ENCODE results near the gene DAW1. TPM values are rescaled to one million over a fixed set of nuclear protein-coding genes. Genes with fewer than 3 reads are reported as not detected.

DAW1 gene
- polyA plus RNA-seq, 1 donor (not counting 4 experiments of a cell fraction or from before 2014, with no cell fraction given), result 0.24 TPM

DNA sequence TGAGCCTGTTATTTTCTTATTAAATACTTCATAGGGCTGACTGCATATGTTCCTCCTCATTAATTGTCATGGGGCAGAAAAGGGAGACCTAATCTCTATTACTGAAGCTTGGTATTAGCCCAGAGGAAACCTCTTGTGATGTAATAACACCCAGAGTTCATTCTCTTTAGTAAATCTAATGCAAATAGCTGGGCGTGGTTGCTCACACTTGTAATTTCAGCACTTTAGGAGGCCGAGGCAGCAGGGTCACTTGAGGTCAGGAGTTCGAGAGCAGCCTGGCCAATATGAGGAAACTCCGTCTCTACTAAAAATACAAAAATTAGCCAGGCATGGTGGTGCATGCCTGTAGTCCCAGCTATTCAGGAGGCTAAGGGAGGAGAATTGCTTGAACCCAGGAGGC, 14.7 kb downstream of the DAW1 start:
- FAIRE-seq (no peak), DNase-seq (ENCODE audit: low read depth, low spot score) (no peak)
- H3K36me3 ChIP-seq (ENCODE audit: control insufficient read depth in 2 of 2, extremely low read depth in 1 of 2, insufficient read depth in 2 of 2, low read length in 2 of 2), result no peaks in the 10 kb centered on the region
- H3K9ac ChIP-seq (ENCODE audit: control insufficient read depth, extremely low read depth, insufficient read depth, low read length), result no peak overlapping the region
- H3K79me2 ChIP-seq (ENCODE audit: control insufficient read depth, insufficient read depth, low read length), result no peaks in the 10 kb centered on the region
- dilution Hi-C loops (cut with MboI; ENCODE audit: extremely low pct_ligation_motif_present, low sequenced_read_pairs), result no loop called here
- H3K9me1 ChIP-seq (ENCODE audit: control insufficient read depth, extremely low read depth, insufficient read depth, low read length), result no peaks in the 10 kb centered on the region
- H3K27me3 ChIP-seq (ENCODE audit: control insufficient read depth, extremely low read depth, insufficient read depth, low read length), result no peaks in the 10 kb centered on the region
- H3K9me3 ChIP-seq (ENCODE audit: control insufficient read depth, low read depth, low read length), result no peaks in the 10 kb centered on the region
- no peak overlapping the region for H2AFZ ChIP-seq (ENCODE audit: control insufficient read depth, low read length)
- H3K4me1 ChIP-seq (ENCODE audit: control insufficient read depth, extremely low read depth, insufficient read depth, low read length), result peaks cover 9% of the 10 kb centered on the region
- TF ChIP-seq, protein P1, sequence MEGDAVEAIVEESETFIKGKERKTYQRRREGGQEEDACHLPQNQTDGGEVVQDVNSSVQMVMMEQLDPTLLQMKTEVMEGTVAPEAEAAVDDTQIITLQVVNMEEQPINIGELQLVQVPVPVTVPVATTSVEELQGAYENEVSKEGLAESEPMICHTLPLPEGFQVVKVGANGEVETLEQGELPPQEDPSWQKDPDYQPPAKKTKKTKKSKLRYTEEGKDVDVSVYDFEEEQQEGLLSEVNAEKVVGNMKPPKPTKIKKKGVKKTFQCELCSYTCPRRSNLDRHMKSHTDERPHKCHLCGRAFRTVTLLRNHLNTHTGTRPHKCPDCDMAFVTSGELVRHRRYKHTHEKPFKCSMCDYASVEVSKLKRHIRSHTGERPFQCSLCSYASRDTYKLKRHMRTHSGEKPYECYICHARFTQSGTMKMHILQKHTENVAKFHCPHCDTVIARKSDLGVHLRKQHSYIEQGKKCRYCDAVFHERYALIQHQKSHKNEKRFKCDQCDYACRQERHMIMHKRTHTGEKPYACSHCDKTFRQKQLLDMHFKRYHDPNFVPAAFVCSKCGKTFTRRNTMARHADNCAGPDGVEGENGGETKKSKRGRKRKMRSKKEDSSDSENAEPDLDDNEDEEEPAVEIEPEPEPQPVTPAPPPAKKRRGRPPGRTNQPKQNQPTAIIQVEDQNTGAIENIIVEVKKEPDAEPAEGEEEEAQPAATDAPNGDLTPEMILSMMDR (optimal IDR thresholded peaks at IDR 0.05 in 1 of 3, IDR thresholded peaks at IDR 0.05 in 1 of 3, conservative IDR thresholded peaks at IDR 0.05 in 1 of 3; ENCODE audit: extremely low read depth in 1 of 3, insufficient read depth in 2 of 3, low read length in 3 of 3), result no peak
- no peak for TF ChIP-seq EZH2 (IDR thresholded peaks at IDR 0.05; ENCODE audit: low read length)
- no peak overlapping the region for H3K27ac ChIP-seq (ENCODE audit: control insufficient read depth, insufficient read depth, low read length)
- no peak overlapping the region for H3K4me3 ChIP-seq (ENCODE audit: control insufficient read depth in 2 of 3, extremely low read depth in 1 of 3, insufficient read depth in 2 of 3, low read depth in 1 of 3, low read length in 3 of 3)
- H4K20me1 ChIP-seq (ENCODE audit: control insufficient read depth, extremely low read depth, insufficient read depth, low read length), result no peaks in the 10 kb centered on the region
- H3K4me2 ChIP-seq (ENCODE audit: control insufficient read depth, extremely low read depth, insufficient read depth, low read depth, low read length), result no peak overlapping the region

DNA sequence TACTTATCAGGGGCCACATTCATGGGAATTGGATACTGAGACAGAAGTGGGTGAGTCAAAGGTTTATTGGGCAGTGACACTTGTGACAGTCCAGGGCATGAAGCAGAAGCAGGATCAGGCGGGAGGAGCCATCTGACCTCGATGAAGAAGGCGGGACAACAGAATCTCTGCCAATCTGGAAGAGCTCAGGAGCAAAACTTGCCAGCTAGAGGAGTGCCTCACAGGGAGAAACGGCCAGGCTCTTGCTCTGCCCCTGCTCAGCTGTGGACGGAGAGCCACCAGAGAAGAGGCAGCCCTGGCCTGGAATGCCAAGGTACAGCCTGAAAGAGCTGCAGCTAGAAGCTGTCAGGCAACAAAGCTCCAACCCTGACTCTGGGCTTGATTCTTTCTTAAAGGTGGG, 16.9 kb downstream of the DAW1 start:
- Histone ChIP-seq H3K9me3 (ENCODE audit: control insufficient read depth, low read depth, low read length) (no peaks in the 10 kb centered on the region), H3K36me3 (ENCODE audit: control insufficient read depth in 2 of 2, extremely low read depth in 1 of 2, insufficient read depth in 2 of 2, low read length in 2 of 2) (no peaks in the 10 kb centered on the region), H3K4me3 (ENCODE audit: control insufficient read depth in 2 of 3, extremely low read depth in 1 of 3, insufficient read depth in 2 of 3, low read depth in 1 of 3, low read length in 3 of 3) (no peak overlapping the region), H3K4me1 (ENCODE audit: control insufficient read depth, extremely low read depth, insufficient read depth, low read length) (peaks cover 9% of the 10 kb centered on the region), H2AFZ (ENCODE audit: control insufficient read depth, low read length) (peak overlapping the region; percentile 54), H3K79me2 (ENCODE audit: control insufficient read depth, insufficient read depth, low read length) (no peaks in the 10 kb centered on the region), H3K9me1 (ENCODE audit: control insufficient read depth, extremely low read depth, insufficient read depth, low read length) (no peaks in the 10 kb centered on the region), H3K9ac (ENCODE audit: control insufficient read depth, extremely low read depth, insufficient read depth, low read length) (no peak overlapping the region), H3K4me2 (ENCODE audit: control insufficient read depth, extremely low read depth, insufficient read depth, low read depth, low read length) (no peak overlapping the region), H3K27ac (ENCODE audit: control insufficient read depth, insufficient read depth, low read length) (no peak overlapping the region), H3K27me3 (ENCODE audit: control insufficient read depth, extremely low read depth, insufficient read depth, low read length) (no peaks in the 10 kb centered on the region), H4K20me1 (ENCODE audit: control insufficient read depth, extremely low read depth, insufficient read depth, low read length) (no peaks in the 10 kb centered on the region)
- TF ChIP-seq EZH2 (IDR thresholded peaks at IDR 0.05; ENCODE audit: low read length), result no peak
- TF ChIP-seq, protein P1 (optimal IDR thresholded peaks at IDR 0.05 in 1 of 3, IDR thresholded peaks at IDR 0.05 in 1 of 3, conservative IDR thresholded peaks at IDR 0.05 in 1 of 3; ENCODE audit: extremely low read depth in 1 of 3, insufficient read depth in 2 of 3, low read length in 3 of 3), result no peak
- FAIRE-seq (no peak), DNase-seq (ENCODE audit: low read depth, low spot score) (no peak)
- dilution Hi-C loops (cut with MboI; ENCODE audit: extremely low pct_ligation_motif_present, low sequenced_read_pairs), result no loop called here

All from keratinocyte (primary cell).